Nephron (organoid): ENCODE results near the gene CRYGA.
"Not testable (repeated sequence)": the region's sequence is repeated elsewhere in the genome, so short reads cannot be mapped to it uniquely, and the experiment has no call there.

Experiments used
- H3K27ac Mint-ChIP-seq, 3 experiments: 2 replicates each; pipeline ENCODE4 v1.8.0; 2020; ENCODE audit warnings: mixed read lengths in 3 of 3, mild to moderate bottlenecking in 2 of 3, moderate library complexity in 1 of 3
- H3K27me3 Mint-ChIP-seq: 2 replicates; pipeline ENCODE4 v1.8.0; 2021; ENCODE audit warnings: low read depth, mild to moderate bottlenecking, moderate library complexity, mixed read lengths
- H3K36me3 Mint-ChIP-seq: 2 replicates; pipeline ENCODE4 v1.8.0; 2020; ENCODE audit warnings: low read depth, mixed read lengths
- H3K4me1 Mint-ChIP-seq: 2 replicates; pipeline ENCODE4 v1.8.0; 2020; ENCODE audit warnings: mixed read lengths
- H3K4me3 Mint-ChIP-seq, 3 experiments: 2 replicates each; pipeline ENCODE4 v1.8.0; 2020; ENCODE audit warnings: mild to moderate bottlenecking in 3 of 3, mixed read lengths in 3 of 3, moderate library complexity in 2 of 3
- H3K9me3 Mint-ChIP-seq: 2 replicates; pipeline ENCODE4 v1.8.0; 2020; ENCODE audit warnings: mixed read lengths
- TF ChIP-seq, protein P1 (sequence below), 3 experiments: fragments of 200-600 bp; sonication (generic); IDR thresholded peaks; one replicate each; pipeline ENCODE4 v1.5.0; 2021; ENCODE audit warnings: antibody characterized with exemption in 3 of 3; ENCODE audit not compliant: unreplicated experiment in 3 of 3

CRYGA gene

DNA sequence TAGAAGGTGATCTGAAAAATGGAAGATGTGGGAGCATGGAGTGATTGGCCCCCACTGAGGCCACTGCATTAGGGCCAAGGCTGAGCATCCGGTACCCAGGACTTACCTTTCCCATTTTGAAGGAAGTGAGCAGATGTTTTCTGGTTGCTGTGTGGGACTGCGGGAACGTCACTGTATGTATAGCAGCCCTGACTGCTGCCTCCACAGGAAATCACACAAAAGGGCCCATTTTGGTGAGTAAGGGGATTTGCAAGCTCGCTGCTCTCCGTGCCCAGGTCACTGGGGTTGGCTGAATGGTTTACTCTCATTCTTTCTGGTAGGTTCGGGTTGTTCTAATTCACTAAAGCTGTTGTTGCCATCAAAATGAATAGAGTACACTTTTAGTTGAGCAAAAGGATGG is 17.4 kb downstream of the CRYGA start, which contains the start of gene CRYGB:
Gene CRYGB, minus strand, starts transcription at position 153 of the 400 bp plus-strand sequence. Its CDS starts 38 bp downstream, at position 115.
- H3K9me3 Mint-ChIP-seq, result peaks cover 8% of the 10 kb centered on the region
- peaks cover 4% of the 10 kb centered on the region for H3K27me3 Mint-ChIP-seq
- H3K27ac Mint-ChIP-seq, result no peak within 1 kb of the TSS
- H3K36me3 Mint-ChIP-seq, result no peaks in the 10 kb centered on the region
- no peak within 1 kb of the TSS for H3K4me3 Mint-ChIP-seq
- H3K4me1 Mint-ChIP-seq, result peaks cover 22% of the 10 kb centered on the region
- TF ChIP-seq, protein P1, sequence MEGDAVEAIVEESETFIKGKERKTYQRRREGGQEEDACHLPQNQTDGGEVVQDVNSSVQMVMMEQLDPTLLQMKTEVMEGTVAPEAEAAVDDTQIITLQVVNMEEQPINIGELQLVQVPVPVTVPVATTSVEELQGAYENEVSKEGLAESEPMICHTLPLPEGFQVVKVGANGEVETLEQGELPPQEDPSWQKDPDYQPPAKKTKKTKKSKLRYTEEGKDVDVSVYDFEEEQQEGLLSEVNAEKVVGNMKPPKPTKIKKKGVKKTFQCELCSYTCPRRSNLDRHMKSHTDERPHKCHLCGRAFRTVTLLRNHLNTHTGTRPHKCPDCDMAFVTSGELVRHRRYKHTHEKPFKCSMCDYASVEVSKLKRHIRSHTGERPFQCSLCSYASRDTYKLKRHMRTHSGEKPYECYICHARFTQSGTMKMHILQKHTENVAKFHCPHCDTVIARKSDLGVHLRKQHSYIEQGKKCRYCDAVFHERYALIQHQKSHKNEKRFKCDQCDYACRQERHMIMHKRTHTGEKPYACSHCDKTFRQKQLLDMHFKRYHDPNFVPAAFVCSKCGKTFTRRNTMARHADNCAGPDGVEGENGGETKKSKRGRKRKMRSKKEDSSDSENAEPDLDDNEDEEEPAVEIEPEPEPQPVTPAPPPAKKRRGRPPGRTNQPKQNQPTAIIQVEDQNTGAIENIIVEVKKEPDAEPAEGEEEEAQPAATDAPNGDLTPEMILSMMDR (IDR thresholded peaks at IDR 0.05; ENCODE audit: unreplicated experiment in 3 of 3), result no peak

DNA sequence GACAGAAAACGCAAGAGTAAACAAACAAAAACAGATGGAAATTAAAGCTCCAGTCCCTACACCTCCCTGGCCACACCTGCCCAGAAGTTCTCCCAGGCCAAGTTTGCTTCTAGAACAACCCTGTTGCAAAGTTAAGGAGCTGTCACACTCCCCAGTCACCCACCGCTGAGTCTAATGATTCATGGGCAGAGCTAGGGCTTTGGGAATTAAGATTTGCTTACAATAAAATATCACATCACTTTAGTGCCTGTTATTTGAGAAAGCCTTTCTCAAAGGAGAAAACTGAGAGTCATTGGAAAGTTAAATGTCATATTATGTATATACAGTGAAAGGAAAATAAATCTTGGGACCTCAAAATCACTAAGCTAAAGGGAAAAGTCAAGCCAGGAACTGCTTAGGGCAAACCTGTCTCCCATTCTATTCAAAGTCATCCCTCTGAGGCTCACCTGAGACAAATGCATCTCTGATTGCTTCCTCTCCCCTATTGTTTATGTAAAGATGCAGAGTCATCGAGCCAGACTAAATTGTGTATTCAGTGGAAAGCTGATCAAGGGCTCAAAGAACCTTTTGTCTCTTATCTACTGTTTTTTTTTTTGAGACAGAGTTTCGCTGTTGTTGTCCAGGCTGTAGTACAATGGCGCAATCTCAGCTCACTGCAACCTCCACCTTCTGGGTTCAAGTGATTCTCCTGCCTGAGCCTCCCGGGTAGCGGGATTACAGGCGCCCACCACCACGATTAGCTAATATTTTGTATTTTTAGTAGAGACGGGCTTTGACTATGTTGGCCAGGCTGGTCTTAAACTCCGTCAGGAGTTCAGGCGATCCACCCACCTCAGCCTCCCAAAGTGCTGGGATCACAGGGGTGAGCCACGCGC is 20.2 kb downstream of the CRYGA start:
- Mint-ChIP-seq H3K36me3 (no peaks in the 10 kb centered on the region), H3K4me3 (no peak overlapping the region), H3K9me3 (no peaks in the 10 kb centered on the region), H3K27me3 (peaks cover 4% of the 10 kb centered on the region), H3K4me1 (peaks cover 22% of the 10 kb centered on the region), H3K27ac (peak overlapping the region; percentile 16 to 66 (median 49))
- TF ChIP-seq, protein P1 (IDR thresholded peaks at IDR 0.05; ENCODE audit: unreplicated experiment in 3 of 3), result no peak

DNA sequence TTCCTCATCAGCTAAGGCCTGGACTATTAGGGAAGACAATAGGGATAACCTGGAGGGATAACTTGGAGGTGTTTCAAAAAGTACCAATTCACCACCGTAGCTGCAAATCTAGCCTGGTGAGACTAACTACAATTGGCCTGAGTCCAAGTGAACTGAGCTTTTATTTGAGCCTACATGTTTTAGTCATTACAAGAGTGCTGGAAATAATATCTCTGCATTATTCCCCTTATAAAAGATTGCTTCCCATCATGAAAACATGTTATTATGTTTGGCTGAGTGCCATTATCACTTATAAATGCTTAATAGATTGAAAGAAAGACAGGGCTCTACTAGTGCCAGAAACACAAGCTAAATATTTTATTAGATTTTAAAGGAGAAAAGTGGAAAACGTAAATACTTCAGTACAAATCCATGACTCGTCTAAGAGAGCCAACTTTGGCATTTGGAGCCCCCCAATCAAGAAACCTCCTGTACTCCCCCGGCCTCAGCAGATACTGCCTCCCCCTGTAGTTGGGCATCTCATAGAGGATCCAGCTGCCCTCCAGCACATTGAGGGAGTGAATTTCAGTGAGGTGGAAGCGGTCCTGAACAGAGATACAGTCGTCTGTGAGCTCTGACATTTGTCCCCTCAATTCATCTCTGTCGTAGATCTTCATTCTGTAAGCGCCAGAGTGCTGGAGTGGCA is 21.0 kb downstream of the CRYGA start:
- Mint-ChIP-seq H3K27me3 (peaks cover 4% of the 10 kb centered on the region), H3K27ac (peak overlapping the region; percentile 16 to 66 (median 49)), H3K4me1 (peaks cover 22% of the 10 kb centered on the region), H3K36me3 (no peaks in the 10 kb centered on the region), H3K4me3 (no peak overlapping the region), H3K9me3 (no peaks in the 10 kb centered on the region)
- TF ChIP-seq, protein P1 (IDR thresholded peaks at IDR 0.05; ENCODE audit: unreplicated experiment in 3 of 3), result no peak

DNA sequence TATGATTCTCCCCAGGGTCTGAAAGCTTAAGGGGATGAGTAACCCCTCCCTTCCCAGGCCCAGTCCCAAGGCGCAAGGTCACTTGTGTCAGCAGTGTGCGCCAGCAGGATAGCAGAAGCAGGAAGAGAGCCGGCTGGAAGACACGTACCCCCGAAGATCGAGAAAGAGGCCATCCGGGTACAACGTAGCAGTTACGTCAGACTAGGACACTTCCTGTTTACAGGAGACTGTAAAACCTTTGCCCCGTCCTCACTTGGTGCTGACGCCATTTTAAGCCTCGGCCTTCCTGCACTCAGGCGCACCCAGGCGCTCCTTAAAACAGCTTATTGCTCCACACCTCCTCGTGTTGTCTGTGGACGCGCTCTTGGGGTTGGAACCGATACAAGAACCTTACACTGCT is 23.9 kb downstream of the CRYGA start:
- peaks cover 30% of the 10 kb centered on the region for H3K4me1 Mint-ChIP-seq

DNA sequence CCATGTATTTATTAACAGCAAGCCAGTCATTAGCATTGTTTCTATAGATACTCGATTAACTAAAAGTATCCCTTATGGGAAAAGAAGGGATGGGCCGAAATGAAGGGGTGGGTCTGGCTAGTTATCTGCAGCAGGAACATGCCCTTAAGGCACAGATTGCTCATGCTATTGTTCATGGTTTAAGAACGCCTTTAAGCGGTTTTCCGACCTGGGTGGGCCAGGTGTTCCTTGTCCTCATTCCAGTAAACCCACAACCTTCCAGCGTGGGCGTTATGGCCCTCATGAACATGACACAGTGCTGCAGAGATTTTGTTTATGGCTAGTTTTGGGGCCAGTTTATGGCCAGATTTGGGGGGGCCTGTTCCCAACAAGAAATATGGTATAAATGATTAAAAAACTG is 25.1 kb downstream of the CRYGA start:
- peaks cover 28% of the 10 kb centered on the region for H3K4me1 Mint-ChIP-seq

More for the DNA sequence above, 23.9 kb downstream of the CRYGA start:
- no peak overlapping the region for H3K27ac Mint-ChIP-seq
- no peaks in the 10 kb centered on the region for H3K27me3 Mint-ChIP-seq
- TF ChIP-seq, protein P1 (IDR thresholded peaks at IDR 0.05; ENCODE audit: unreplicated experiment in 3 of 3), result no peak
- no peaks in the 10 kb centered on the region for H3K36me3 Mint-ChIP-seq
- no peaks in the 10 kb centered on the region for H3K9me3 Mint-ChIP-seq
- H3K4me3 Mint-ChIP-seq, result no peak overlapping the region

DNA sequence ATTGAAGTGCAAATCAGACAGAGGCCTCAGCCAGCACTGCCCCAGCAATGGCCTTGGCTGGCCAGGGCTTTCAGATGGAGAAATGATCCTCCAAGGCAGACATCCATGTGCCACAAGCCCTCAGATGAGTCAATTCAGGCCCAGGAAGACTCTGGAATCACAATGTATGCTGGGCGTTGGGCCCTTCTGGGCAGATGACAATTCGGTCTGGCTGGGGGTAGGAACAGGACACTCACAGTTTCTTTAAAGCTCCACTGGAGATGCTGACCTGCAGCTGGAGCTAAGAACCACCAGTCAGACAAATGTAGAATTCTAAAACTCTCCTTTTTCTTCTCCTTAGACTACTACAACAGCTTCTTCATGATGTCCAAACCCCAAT is 26.7 kb downstream of the CRYGA start:
- H3K27ac Mint-ChIP-seq, result peak overlapping the region in 2 of 3 experiments; percentile 6 to 28
- no peaks in the 10 kb centered on the region for H3K9me3 Mint-ChIP-seq
- peaks cover 12% of the 10 kb centered on the region for H3K4me1 Mint-ChIP-seq
- H3K4me3 Mint-ChIP-seq, result no peak overlapping the region
- no peaks in the 10 kb centered on the region for H3K36me3 Mint-ChIP-seq
- TF ChIP-seq, protein P1 (IDR thresholded peaks at IDR 0.05; ENCODE audit: unreplicated experiment in 3 of 3), result no peak
- H3K27me3 Mint-ChIP-seq, result no peaks in the 10 kb centered on the region

More for the DNA sequence above, 25.1 kb downstream of the CRYGA start:
- H3K36me3 Mint-ChIP-seq, H3K4me3 Mint-ChIP-seq, H3K27me3 Mint-ChIP-seq, H3K9me3 Mint-ChIP-seq, H3K27ac Mint-ChIP-seq: not testable (repeated sequence)
